ENCODE results near the gene GRIPAP1.

The GRIPAP1 gene

DNA sequence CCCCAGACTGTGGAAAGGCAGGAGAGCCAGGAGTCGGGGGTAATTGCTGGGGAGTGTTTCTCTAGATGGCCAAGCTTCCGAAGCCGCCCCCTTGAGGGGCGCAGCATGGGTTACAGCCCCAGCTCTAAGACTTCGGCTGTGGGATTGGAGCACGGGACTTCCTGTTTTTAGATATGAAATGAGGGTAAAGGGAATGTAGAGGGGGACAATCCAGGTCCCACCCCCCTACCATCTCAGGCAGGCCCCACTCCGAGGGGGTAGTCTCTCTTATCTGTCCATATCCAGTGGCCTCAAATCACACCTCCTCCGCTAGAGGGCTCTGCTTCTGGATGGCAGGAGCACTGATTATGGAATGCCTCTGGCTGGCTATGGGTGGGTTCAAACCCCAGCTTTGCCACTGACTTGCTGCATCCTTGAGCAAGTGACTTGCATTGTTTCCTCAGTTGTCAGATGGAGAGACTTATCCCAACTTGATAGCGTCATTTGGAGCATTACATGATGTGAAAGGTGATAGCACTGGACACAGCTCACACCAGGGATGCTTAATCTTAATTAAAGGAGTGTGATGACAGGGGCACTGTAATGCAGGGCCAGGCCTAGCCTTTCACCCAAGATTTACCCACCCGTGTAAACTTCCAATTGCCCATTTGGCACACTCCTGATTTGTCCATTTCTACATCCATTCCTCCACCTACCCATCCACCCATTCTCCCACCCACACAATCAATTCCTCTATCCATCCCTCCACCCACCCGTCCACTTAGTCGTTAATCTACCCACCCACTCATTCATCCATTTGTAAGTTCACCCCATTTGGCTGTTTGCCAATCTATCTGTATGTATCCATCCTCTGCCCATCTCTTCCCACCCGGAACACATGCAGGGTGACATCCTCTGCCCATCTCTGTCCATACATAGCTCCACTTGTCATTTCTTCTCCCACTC, 29.6 kb downstream of the GRIPAP1 start:
- peak; percentile 64 for DNase-seq (ENCODE audit: extremely low spot score)
- POLR2A ChIA-PET = interaction anchor here (1.0 to 2.0 kb wide), 2 partner anchors 10 to 14 kb away, joined by 3 to 12 read pairs; partner anchors contain the start of gene OTUD5
- TF ChIP-seq LEF1 (IDR thresholded peaks at IDR 0.05; ENCODE audit: borderline replicate concordance) (no peak), BHLHE40 (IDR thresholded peaks at IDR 0.05; ENCODE audit: borderline replicate concordance) (no peak), ELF4 (IDR thresholded peaks at IDR 0.05) (no peak), SP1 (IDR thresholded peaks at IDR 0.05) (no peak), FOXK2 (IDR thresholded peaks at IDR 0.05) (no peak), NFRKB (IDR thresholded peaks at IDR 0.05) (no peak), TARDBP (IDR thresholded peaks at IDR 0.05) (no peak), CTBP1 (IDR thresholded peaks at IDR 0.05; ENCODE audit: borderline replicate concordance) (no peak), FOXA1 (IDR thresholded peaks at IDR 0.05) (no peak)
- TF ChIP-seq, protein P1, sequence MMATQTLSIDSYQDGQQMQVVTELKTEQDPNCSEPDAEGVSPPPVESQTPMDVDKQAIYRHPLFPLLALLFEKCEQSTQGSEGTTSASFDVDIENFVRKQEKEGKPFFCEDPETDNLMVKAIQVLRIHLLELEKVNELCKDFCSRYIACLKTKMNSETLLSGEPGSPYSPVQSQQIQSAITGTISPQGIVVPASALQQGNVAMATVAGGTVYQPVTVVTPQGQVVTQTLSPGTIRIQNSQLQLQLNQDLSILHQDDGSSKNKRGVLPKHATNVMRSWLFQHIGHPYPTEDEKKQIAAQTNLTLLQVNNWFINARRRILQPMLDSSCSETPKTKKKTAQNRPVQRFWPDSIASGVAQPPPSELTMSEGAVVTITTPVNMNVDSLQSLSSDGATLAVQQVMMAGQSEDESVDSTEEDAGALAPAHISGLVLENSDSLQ (IDR thresholded peaks at IDR 0.05) = no peak
- CTCF ChIA-PET = interaction anchor here (0.6 to 1.3 kb wide), 5 partner anchors 10 to 161 kb away, joined by 3 read pairs; partner anchors contain the start of gene GRIPAP1

DNA sequence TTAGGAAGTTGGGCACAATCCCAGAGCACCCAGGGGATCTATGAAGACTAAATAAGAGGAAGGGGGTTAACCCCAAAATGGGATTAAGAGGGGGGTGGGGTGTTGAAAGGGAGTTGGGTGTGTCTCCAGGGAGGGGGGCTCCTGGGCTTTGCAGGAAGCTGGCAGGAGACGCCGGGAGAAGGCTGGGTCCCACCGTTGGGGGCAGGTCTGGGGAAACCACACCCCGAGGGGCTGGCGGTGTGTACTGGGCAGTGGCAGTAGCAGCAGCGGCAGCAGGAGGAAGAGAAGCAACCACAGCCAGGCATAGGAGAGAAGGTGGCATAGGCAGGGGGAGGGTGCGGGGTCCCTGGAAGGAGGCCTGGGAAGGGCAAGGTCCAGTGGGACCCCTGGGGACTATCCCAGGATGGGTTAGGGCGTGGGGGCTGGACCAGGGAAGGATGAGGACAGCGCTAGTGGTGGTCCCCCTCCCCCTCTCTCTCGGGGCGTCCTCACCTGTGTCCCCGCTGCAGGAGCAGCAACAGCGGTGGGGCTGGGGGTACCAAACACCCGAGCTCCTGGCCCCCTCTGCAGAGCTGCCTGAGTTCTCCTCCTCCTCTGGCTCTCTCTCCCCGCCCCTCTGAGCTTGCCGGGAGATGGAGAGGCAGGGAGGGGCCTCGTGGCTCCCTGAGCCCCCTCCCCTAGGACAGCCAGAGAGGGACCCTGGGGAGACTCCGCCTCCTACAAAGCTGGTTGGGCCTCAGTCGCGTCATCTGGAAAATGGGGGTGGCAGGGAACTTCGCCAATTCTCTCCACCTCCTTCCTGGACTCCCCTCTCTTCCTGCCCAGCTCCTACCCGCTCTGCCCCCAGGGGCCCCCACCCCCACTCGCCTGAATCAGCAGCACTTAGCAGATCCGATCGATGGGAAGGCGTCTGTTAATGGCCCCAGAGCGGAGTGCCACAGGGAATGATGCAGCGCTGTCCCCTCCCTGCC, 30.5 kb downstream of the GRIPAP1 start, which contains the start of gene KCND1:
Gene KCND1 (minus strand): TSS at position 596 of the 971 bp plus-strand sequence. CDS start 1,573 bp downstream, outside the sequence.
- CTCF ChIA-PET = interaction anchor here (0.6 to 1.3 kb wide), 5 partner anchors 11 to 183 kb away, joined by 3 read pairs; partner anchors contain the start of gene GRIPAP1

DNA sequence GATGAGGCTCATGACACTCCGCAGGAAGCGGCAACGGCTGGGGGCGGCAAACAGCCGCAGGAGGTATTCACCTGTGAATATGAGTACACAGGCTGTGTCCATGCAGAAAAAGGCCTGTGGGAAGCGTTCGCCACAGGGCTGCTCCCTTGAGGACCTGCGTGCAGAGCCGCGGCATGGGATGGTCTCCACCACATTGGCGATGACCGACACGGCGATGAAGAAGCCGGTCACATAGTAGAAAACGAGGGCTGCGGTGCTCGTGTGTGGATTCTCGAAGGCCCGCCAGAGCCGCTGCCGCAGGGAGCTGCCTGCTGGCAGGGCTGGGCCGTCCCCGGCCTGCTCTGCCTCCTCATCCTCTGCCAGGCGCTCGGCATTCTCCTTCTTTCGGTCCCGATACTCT, 32.6 kb downstream of the GRIPAP1 start:
- DNase-seq (ENCODE audit: extremely low spot score) = no peak
- CTCF ChIA-PET = no interaction called here
- POLR2A ChIA-PET = interaction anchor here (1.1 to 1.6 kb wide), 2 partner anchors 11 to 72 kb away, joined by 3 to 6 read pairs; partner anchors contain the start of gene OTUD5
- no peak for TF ChIP-seq FOXM1 (IDR thresholded peaks at IDR 0.05; ENCODE audit: borderline replicate concordance)
- TF ChIP-seq ELF4 (IDR thresholded peaks at IDR 0.05) = no peak
- no peak for TF ChIP-seq SUZ12 (IDR thresholded peaks at IDR 0.05)
- no peak for TF ChIP-seq NFRKB (IDR thresholded peaks at IDR 0.05)
- TF ChIP-seq, protein P1 (IDR thresholded peaks at IDR 0.05) = no peak
- no peak for TF ChIP-seq FOXA1 (IDR thresholded peaks at IDR 0.05)
- no peak for TF ChIP-seq TARDBP (IDR thresholded peaks at IDR 0.05)
- no peak for TF ChIP-seq BHLHE40 (IDR thresholded peaks at IDR 0.05; ENCODE audit: borderline replicate concordance)
- TF ChIP-seq CTBP1 (IDR thresholded peaks at IDR 0.05; ENCODE audit: borderline replicate concordance) = no peak
- TF ChIP-seq L3MBTL2 (conservative IDR thresholded peaks at IDR 0.05) = no peak
- no peak for TF ChIP-seq FOXK2 (IDR thresholded peaks at IDR 0.05)

More for the DNA sequence above, 30.5 kb downstream of the GRIPAP1 start, which contains the start of gene KCND1:
- DNase-seq (ENCODE audit: extremely low spot score) = no peak
- no peak for TF ChIP-seq ARNT (IDR thresholded peaks at IDR 0.05)
- TF ChIP-seq SP1 (IDR thresholded peaks at IDR 0.05) = no peak
- no peak for TF ChIP-seq FOXK2 (IDR thresholded peaks at IDR 0.05)
- TF ChIP-seq NFRKB (IDR thresholded peaks at IDR 0.05) = no peak
- TF ChIP-seq BHLHE40 (IDR thresholded peaks at IDR 0.05; ENCODE audit: borderline replicate concordance) = no peak
- TF ChIP-seq, protein P1 (IDR thresholded peaks at IDR 0.05) = no peak
- no peak for TF ChIP-seq ZNF384 (IDR thresholded peaks at IDR 0.05)
- TF ChIP-seq HDGF (IDR thresholded peaks at IDR 0.05; ENCODE audit: borderline replicate concordance) = no peak
- no peak for TF ChIP-seq LEF1 (IDR thresholded peaks at IDR 0.05; ENCODE audit: borderline replicate concordance)
- TF ChIP-seq FOXM1 (IDR thresholded peaks at IDR 0.05; ENCODE audit: borderline replicate concordance) = no peak
- POLR2A ChIA-PET = interaction anchor here (2.0 kb wide), 1 partner anchor 13 kb away, joined by 12 read pairs; the partner anchor contains the start of gene OTUD5

DNA sequence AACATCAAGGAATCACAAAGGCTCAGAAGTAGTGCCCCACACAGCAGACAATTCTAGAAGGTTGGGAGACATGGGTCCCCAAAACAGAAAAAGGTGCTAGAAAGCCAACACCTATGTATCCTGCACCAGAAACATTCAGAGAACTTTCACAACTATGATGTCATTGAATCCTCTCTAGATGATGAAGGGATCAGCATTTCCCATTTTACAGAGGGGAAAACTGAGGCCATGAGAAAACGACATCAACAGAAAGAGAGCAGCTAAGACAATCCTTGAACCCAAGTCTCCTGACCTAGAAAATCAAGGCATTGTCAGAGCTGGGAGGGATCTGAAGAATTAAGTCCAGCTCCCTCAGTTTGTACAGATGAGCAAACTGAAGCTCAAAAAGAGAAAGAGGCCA, 33.7 kb downstream of the GRIPAP1 start:
- CTCF ChIA-PET = interaction anchor here (0.6 kb wide), 1 partner anchor 138 kb away, joined by 3 read pairs; no protein-coding TSS in a partner anchor
- no peak for TF ChIP-seq SUZ12 (IDR thresholded peaks at IDR 0.05)
- no peak for TF ChIP-seq ELF4 (IDR thresholded peaks at IDR 0.05)
- TF ChIP-seq SP1 (IDR thresholded peaks at IDR 0.05) = no peak
- TF ChIP-seq FOXK2 (IDR thresholded peaks at IDR 0.05) = no peak
- no peak for TF ChIP-seq ARNT (IDR thresholded peaks at IDR 0.05)
- TF ChIP-seq LEF1 (IDR thresholded peaks at IDR 0.05; ENCODE audit: borderline replicate concordance) = no peak
- TF ChIP-seq FOXA1 (IDR thresholded peaks at IDR 0.05) = no peak

More for the DNA sequence above, 33.7 kb downstream of the GRIPAP1 start:
- no peak for DNase-seq (ENCODE audit: extremely low spot score)
- POLR2A ChIA-PET = interaction anchor here (2.2 kb wide), 1 partner anchor 10 kb away, joined by 9 read pairs; no protein-coding TSS in a partner anchor

Measured in HEK293T (cell line).